ENCODE data around the gene MORC1. TPM values are rescaled to one million over a fixed set of nuclear protein-coding genes. Genes with fewer than 3 reads are reported as not detected.
A peak's percentile ranks its signal among the peaks of the same experiment; 100 is the strongest.

MORC1 gene
- total RNA-seq, 2 experiments from 2014 or later = not detected

DNA sequence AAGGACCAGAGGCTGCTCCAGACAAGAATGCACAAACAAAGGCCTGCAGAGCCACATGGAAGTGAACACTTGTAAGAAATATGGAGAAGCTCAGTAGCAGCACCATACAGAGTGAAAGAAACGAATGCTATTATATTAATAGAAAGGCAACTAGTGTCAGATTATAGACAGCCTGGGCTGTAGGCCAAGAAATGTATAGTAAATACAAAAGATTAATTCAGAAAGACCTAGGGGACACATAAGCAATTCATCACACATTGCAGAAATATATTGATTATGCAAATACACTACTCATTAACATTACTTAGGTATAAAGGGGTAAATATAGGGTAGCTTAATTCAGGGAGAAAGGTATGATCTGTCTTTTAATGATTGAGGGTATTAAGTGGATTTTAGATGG, 94.8 kb downstream of the MORC1 start:
- no peak for DNase-seq
- no peak overlapping the region for H3K4me3 Mint-ChIP-seq
- H3K36me3 Mint-ChIP-seq (ENCODE audit: low read depth) = no peaks in the 10 kb centered on the region
- CTCF ChIA-PET = interaction anchor here (0.7 to 4.8 kb wide), 35 partner anchors 8 to 1291 kb away, joined by 3 to 39 read pairs (median 4); partner anchors contain the start of gene GUCA1C
- POLR2A ChIA-PET = no interaction called here
- H3K27me3 Mint-ChIP-seq (ENCODE audit: low read depth) = peaks cover 1% of the 10 kb centered on the region
- no peak overlapping the region for H3K27ac Mint-ChIP-seq
- no peaks in the 10 kb centered on the region for H3K9me3 Mint-ChIP-seq (ENCODE audit: insufficient read depth)
- no peak for ATAC-seq
- no peaks in the 10 kb centered on the region for H3K4me1 Mint-ChIP-seq (ENCODE audit: low read depth)

DNA sequence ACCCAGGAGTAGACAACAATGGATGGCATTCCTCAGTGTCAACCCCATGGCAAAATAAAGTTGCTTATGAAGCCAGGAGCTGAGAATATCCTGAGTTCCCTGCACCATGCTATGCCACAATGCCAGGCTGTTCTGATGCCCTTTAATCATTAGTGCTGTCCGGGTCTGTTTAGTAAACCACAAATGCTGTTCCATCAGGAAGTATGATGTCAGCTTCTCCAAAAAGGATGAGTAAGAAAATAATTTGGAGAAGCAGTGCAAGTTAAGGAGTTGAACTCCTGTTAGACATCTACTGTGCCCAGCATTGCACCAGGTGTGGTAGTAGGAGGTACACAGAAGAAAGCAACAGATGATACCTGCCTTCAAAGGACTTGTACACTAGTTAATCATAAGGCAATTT, 96.4 kb downstream of the MORC1 start:
- POLR2A ChIA-PET = no interaction called here

DNA sequence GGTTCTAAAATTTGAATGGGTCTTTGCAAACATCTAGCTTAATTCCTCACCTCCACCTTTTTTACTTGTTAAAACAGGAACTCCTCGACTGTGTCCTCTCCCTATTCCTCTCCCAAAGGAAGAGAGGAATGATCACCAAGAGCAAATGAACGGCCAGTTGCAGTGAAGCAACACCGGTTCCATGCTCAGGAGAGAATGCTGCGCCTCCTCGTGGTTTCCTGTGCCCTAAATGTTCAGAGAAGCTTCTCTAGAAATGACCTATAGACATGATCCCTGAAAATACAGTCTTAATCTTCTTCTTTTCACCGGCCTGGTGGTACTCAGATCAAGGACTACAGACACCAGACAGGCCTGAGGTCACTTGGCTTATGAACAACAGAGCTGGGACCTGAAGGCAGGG, 99.1 kb downstream of the MORC1 start:
- no peaks in the 10 kb centered on the region for H3K4me1 Mint-ChIP-seq (ENCODE audit: low read depth)
- ChIA-PET CTCF (interaction anchor here (1.5 kb wide), 1 partner anchor 357 kb away, joined by 6 read pairs; no protein-coding TSS in a partner anchor), POLR2A (no interaction called here)
- no peaks in the 10 kb centered on the region for H3K9me3 Mint-ChIP-seq (ENCODE audit: insufficient read depth)
- ATAC-seq (no peak), DNase-seq (no peak)
- no peak overlapping the region for H3K4me3 Mint-ChIP-seq
- H3K36me3 Mint-ChIP-seq (ENCODE audit: low read depth) = no peaks in the 10 kb centered on the region
- H3K27ac Mint-ChIP-seq = no peak overlapping the region
- peaks cover 6% of the 10 kb centered on the region for H3K27me3 Mint-ChIP-seq (ENCODE audit: low read depth)

More for the DNA sequence above, 96.4 kb downstream of the MORC1 start:
- H3K36me3 Mint-ChIP-seq (ENCODE audit: low read depth) = no peaks in the 10 kb centered on the region
- H3K27ac Mint-ChIP-seq = no peak overlapping the region
- CTCF ChIA-PET = no interaction called here
- no peak for ATAC-seq
- H3K4me3 Mint-ChIP-seq = no peak overlapping the region
- no peak for DNase-seq
- peaks cover 6% of the 10 kb centered on the region for H3K27me3 Mint-ChIP-seq (ENCODE audit: low read depth)
- H3K4me1 Mint-ChIP-seq (ENCODE audit: low read depth) = no peaks in the 10 kb centered on the region
- H3K9me3 Mint-ChIP-seq (ENCODE audit: insufficient read depth) = no peaks in the 10 kb centered on the region

DNA sequence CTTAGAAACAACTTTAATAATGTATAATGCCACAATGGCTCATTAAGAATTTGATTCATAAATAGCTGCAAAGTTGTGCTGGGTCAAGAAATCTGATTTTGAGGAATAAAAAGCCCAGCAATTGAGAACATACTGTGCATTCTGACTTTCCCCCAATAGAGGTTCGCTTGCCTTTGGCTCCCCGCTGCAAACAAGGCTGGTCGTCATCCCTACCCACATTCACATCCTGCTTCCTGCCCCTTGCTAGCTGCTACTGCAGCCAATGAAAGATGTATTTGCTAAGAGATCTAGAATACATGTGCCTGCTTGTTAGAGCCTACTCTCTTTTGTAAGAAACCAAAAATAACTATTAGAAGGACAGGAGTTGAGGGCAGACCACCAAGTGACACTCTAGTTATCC, 112.5 kb downstream of the MORC1 start:
- POLR2A ChIA-PET = no interaction called here
- no peak overlapping the region for H3K4me3 Mint-ChIP-seq
- H3K27ac Mint-ChIP-seq = no peak overlapping the region
- H3K36me3 Mint-ChIP-seq (ENCODE audit: low read depth) = no peaks in the 10 kb centered on the region
- H3K4me1 Mint-ChIP-seq (ENCODE audit: low read depth) = no peaks in the 10 kb centered on the region
- H3K27me3 Mint-ChIP-seq (ENCODE audit: low read depth) = peaks cover 9% of the 10 kb centered on the region
- ATAC-seq (no peak), DNase-seq (peak; percentile 22)
- no peaks in the 10 kb centered on the region for H3K9me3 Mint-ChIP-seq (ENCODE audit: insufficient read depth)
- CTCF ChIA-PET = interaction anchor here (2.4 kb wide), 1 partner anchor 19 kb away, joined by 9 read pairs; no protein-coding TSS in a partner anchor

DNA sequence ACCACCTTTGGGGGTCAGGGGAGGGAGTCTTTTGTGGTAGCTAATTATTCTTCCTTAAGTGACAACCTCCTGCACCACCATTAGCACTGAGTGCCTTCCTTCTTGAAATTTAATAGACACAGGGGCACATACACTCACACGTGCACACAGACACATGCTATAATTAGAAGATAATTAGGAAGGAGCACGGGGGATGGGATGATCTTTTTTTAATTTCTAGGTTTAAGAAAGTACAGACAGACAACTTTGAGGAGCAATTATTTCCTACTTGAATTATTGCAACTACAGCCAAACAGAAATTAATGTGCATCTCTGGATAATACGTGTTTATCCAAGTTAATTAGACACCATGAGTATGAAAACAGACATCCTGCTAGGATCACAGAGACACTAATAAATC, 119.5 kb downstream of the MORC1 start:
- no peaks in the 10 kb centered on the region for H3K36me3 Mint-ChIP-seq (ENCODE audit: low read depth)
- peaks cover 5% of the 10 kb centered on the region for H3K27me3 Mint-ChIP-seq (ENCODE audit: low read depth)
- no peaks in the 10 kb centered on the region for H3K9me3 Mint-ChIP-seq (ENCODE audit: insufficient read depth)
- H3K27ac Mint-ChIP-seq = no peak overlapping the region
- ATAC-seq = no peak
- no peak overlapping the region for H3K4me3 Mint-ChIP-seq
- ChIA-PET CTCF (no interaction called here), POLR2A (no interaction called here)
- no peak for DNase-seq
- H3K4me1 Mint-ChIP-seq (ENCODE audit: low read depth) = no peaks in the 10 kb centered on the region

DNA sequence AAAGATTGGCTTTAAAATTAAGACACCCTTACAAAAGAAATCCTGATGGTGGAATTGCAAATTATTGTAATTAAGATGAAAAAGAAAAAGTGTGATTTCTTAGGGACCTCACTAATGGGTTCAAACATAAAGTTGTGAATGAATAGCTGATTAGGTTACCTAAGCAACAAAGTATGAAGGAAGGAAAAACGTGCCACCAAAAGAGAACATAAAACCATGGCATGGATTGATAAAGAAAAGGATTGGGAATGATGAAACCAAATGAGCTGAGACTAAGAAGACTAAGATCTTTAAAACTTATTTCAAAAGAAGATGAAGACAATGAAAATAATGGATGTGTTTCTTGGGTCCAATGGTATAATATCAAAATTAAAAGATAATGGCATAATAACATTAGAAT, 132.1 kb downstream of the MORC1 start:
- Mint-ChIP-seq H3K4me3 (no peak overlapping the region), H3K36me3 (ENCODE audit: low read depth) (no peaks in the 10 kb centered on the region), H3K4me1 (ENCODE audit: low read depth) (no peaks in the 10 kb centered on the region), H3K27ac (no peak overlapping the region), H3K27me3 (ENCODE audit: low read depth) (peaks cover 36% of the 10 kb centered on the region), H3K9me3 (ENCODE audit: insufficient read depth) (no peaks in the 10 kb centered on the region)
- no peak for ATAC-seq
- no peak for DNase-seq
- POLR2A ChIA-PET = no interaction called here
- CTCF ChIA-PET = interaction anchor here (1.3 kb wide), 1 partner anchor 38 kb away, joined by 5 read pairs; no protein-coding TSS in a partner anchor

DNA sequence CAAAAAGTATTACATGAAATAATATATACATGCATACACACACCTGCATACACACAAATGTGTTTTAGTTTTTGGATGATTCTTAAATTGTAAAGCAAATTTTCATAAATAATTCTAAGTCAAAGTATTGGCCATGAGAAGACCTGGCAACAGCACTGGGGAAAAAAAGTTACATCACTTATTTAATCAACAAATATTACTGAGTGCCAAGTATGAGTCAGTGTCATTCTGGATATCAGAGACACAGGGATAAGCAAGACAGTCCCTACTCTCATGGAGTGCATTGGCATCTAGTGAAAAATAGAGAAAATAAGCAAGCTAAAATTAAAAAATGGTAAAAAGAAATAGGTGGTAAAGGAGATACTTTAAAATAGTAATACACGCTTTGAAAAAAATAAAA, 134.9 kb downstream of the MORC1 start:
- Mint-ChIP-seq H3K27ac (no peak overlapping the region), H3K36me3 (ENCODE audit: low read depth) (no peaks in the 10 kb centered on the region), H3K9me3 (ENCODE audit: insufficient read depth) (no peaks in the 10 kb centered on the region), H3K4me3 (no peak overlapping the region), H3K27me3 (ENCODE audit: low read depth) (peaks cover 33% of the 10 kb centered on the region), H3K4me1 (ENCODE audit: low read depth) (no peaks in the 10 kb centered on the region)
- CTCF ChIA-PET = no interaction called here
- no peak for DNase-seq
- POLR2A ChIA-PET = no interaction called here
- no peak for ATAC-seq

DNA sequence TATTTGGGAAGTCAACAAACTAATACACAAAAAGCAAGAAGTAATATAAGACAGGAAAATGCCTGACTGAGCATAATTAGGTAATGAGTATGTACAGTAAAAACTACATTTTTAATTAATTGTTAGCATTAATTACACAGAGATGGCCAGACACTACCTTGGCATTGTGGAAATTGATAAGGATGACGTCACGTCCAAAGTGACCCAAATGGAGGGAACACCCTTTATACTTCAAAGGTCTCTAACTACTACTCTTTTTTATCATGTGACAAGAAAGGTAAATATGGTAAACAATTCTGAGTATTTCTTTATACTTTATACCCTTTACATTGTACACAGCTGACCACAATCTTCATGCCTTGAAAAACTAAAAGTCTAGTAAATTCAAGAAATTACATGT, 141.9 kb downstream of the MORC1 start:
- peaks cover 7% of the 10 kb centered on the region for H3K27me3 Mint-ChIP-seq (ENCODE audit: low read depth)
- H3K4me3 Mint-ChIP-seq = no peak overlapping the region
- no peaks in the 10 kb centered on the region for H3K9me3 Mint-ChIP-seq (ENCODE audit: insufficient read depth)
- H3K36me3 Mint-ChIP-seq (ENCODE audit: low read depth) = no peaks in the 10 kb centered on the region
- DNase-seq (no peak), ATAC-seq (no peak)
- no peaks in the 10 kb centered on the region for H3K4me1 Mint-ChIP-seq (ENCODE audit: low read depth)
- H3K27ac Mint-ChIP-seq = no peak overlapping the region
- CTCF ChIA-PET = no interaction called here
- POLR2A ChIA-PET = no interaction called here

DNA sequence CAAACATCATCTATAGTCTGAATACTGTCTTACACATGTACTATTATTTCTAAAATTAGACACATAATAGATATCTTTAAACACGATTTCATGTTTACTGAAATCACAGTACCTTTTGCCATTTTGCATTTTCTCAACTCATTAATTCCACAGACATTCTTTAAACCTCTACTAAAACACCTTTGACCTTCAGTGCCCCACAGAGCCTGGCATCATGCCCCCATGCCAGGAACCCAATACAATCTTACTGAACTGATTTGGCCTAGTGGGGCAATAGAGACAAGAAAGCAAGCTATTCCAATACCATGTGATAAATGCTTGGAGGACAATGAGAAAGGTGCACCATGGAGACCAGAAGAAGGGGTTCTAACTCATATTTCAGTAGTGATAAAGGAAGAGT, 144.9 kb downstream of the MORC1 start:
- Mint-ChIP-seq H3K27me3 (ENCODE audit: low read depth) (peaks cover 4% of the 10 kb centered on the region), H3K4me3 (no peak overlapping the region), H3K36me3 (ENCODE audit: low read depth) (no peaks in the 10 kb centered on the region), H3K4me1 (ENCODE audit: low read depth) (no peaks in the 10 kb centered on the region), H3K27ac (no peak overlapping the region), H3K9me3 (ENCODE audit: insufficient read depth) (no peaks in the 10 kb centered on the region)
- DNase-seq (no peak), ATAC-seq (no peak)
- POLR2A ChIA-PET = no interaction called here
- CTCF ChIA-PET = no interaction called here

DNA sequence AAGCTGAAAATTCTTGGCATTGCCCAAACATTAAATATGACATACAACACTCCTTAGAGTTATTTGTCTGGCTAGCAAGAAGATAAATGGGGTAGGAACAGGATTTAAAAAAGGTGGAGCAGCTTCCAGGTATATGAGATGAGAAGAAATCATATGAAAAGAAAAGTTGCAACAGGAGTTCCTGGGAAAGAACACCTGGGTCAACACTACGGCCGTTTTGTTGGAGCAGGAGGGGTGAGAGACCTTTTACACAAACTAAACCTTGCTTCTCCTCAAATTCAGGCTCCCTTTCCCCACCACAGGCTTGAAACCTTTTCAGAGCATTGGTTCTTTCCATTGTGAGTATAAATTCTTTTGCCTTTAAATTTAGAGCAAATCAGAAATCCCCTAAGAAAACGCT, 145.5 kb downstream of the MORC1 start:
- ATAC-seq (no peak), DNase-seq (no peak)
- H3K4me1 Mint-ChIP-seq (ENCODE audit: low read depth) = no peaks in the 10 kb centered on the region
- no peak overlapping the region for H3K4me3 Mint-ChIP-seq
- peaks cover 4% of the 10 kb centered on the region for H3K27me3 Mint-ChIP-seq (ENCODE audit: low read depth)
- no peaks in the 10 kb centered on the region for H3K9me3 Mint-ChIP-seq (ENCODE audit: insufficient read depth)
- no peaks in the 10 kb centered on the region for H3K36me3 Mint-ChIP-seq (ENCODE audit: low read depth)
- no peak overlapping the region for H3K27ac Mint-ChIP-seq
- POLR2A ChIA-PET = no interaction called here
- CTCF ChIA-PET = no interaction called here

DNA sequence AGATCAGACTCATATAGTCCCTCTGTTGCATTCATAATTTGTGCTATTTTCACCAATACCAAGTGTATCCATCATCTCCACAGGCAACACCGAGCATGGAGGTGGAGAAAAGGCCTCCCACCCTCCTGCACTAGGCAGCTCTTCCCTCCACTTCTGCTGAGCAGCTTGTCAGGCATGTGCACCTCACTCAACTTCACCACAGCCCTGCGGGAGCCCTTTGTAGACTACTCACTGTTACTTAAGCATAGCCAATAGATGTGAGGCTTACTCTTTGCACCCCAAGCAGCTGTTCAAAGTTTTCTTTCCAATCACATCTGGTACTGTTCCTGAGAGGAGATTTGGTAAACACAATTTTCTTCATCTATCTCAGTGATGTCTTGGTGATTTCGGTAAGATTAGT, 147.4 kb downstream of the MORC1 start:
- ChIA-PET POLR2A (no interaction called here), CTCF (no interaction called here)
- ATAC-seq (no peak), DNase-seq (no peak)
- Mint-ChIP-seq H3K27ac (no peak overlapping the region), H3K4me1 (ENCODE audit: low read depth) (no peaks in the 10 kb centered on the region), H3K4me3 (no peak overlapping the region), H3K27me3 (ENCODE audit: low read depth) (peaks cover 4% of the 10 kb centered on the region), H3K36me3 (ENCODE audit: low read depth) (no peaks in the 10 kb centered on the region), H3K9me3 (ENCODE audit: insufficient read depth) (no peaks in the 10 kb centered on the region)

DNA sequence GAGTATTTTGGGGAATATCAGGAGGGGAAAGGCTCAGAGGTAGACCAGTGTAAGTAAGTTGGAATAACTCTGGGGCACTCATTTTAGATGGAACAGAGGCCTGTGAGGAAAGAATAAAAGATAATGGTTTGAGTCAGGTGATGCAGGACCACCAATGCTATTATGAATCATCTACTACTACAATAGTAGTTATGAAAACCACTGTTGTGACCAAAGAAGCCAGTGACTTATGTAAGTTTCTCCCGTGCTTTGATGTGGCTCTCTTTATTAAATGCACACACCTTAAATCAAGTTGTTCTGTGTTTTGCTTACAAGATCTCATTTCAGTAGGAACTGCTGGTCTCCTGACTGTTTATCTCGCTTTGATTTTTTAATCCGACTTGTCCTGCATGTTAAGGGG, 151.2 kb downstream of the MORC1 start:
- no peak for ATAC-seq
- Mint-ChIP-seq H3K4me1 (ENCODE audit: low read depth) (no peaks in the 10 kb centered on the region), H3K27ac (no peak overlapping the region), H3K4me3 (no peak overlapping the region), H3K9me3 (ENCODE audit: insufficient read depth) (no peaks in the 10 kb centered on the region), H3K27me3 (ENCODE audit: low read depth) (no peaks in the 10 kb centered on the region), H3K36me3 (ENCODE audit: low read depth) (no peaks in the 10 kb centered on the region)
- no peak for DNase-seq
- ChIA-PET CTCF (no interaction called here), POLR2A (no interaction called here)

DNA sequence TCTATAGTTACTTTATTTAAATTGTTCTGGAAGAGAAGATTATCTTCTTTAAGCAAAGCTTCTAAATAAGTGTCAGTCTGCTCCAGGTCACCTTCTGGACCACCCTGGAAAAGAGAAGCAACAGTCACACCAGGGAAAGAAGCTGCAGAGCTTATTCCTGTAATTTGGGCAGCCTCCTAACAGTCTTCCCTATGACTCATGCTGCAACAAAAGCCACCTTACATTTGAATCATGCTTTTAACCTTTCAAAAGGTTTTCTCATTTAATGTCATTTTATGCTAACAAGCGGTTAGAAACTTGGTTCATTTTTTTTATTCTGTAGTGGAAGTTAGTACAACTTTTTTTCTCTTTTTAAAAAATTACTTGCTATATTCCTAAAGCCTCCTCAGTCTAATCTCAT, 158.9 kb downstream of the MORC1 start:
- no peaks in the 10 kb centered on the region for H3K9me3 Mint-ChIP-seq (ENCODE audit: insufficient read depth)
- H3K27me3 Mint-ChIP-seq (ENCODE audit: low read depth) = peaks cover 13% of the 10 kb centered on the region
- no peak overlapping the region for H3K4me3 Mint-ChIP-seq
- ATAC-seq (no peak), DNase-seq (no peak)
- no peaks in the 10 kb centered on the region for H3K36me3 Mint-ChIP-seq (ENCODE audit: low read depth)
- H3K27ac Mint-ChIP-seq = no peak overlapping the region
- H3K4me1 Mint-ChIP-seq (ENCODE audit: low read depth) = no peaks in the 10 kb centered on the region
- ChIA-PET POLR2A (no interaction called here), CTCF (no interaction called here)

All from activated CD8-positive, alpha-beta T cell treated with anti-CD3 and anti-CD28 coated beads, Interleukin-2, amount 10 ng/mL, durations not matched to agents 7 days and 5 days (primary cell).